GM18519 (cell line): ENCODE measurements around the gene PAK4.
"Not testable (repeated sequence)": the region's sequence is repeated elsewhere in the genome, so short reads cannot be mapped to it uniquely, and the experiment has no call there.

Source experiments
- ATAC-seq: cut with Tn5 transposase; IDR thresholded peaks from one replicate; pipeline ENCODE4 v1.9.1; 2021; ENCODE audit warnings: mild to moderate bottlenecking, moderate library complexity; ENCODE audit not compliant: unreplicated experiment, low FRiP score

PAK4 gene

GRCh38 chr19:39128516-39129079 is 3.0 kb downstream of the PAK4 start:
- no peak for ATAC-seq

- ATAC-seq = no peak
Measured at GRCh38 chr19:39129116-39129515, 3.5 kb downstream of the PAK4 start.

- no peak for ATAC-seq
Measured at GRCh38 chr19:39130337-39131254, 5.0 kb downstream of the PAK4 start.

GRCh38 chr19:39131255-39131755 is 5.7 kb downstream of the PAK4 start:
- ATAC-seq = no peak

GRCh38 chr19:39132344-39132969 is 6.9 kb downstream of the PAK4 start:
- no peak for ATAC-seq

- ATAC-seq = no peak
Measured at GRCh38 chr19:39133431-39134270, 8.1 kb downstream of the PAK4 start.

- no peak for ATAC-seq
Measured at GRCh38 chr19:39135701-39136100, 10.1 kb downstream of the PAK4 start.

GRCh38 chr19:39136225-39136940 is 10.8 kb downstream of the PAK4 start:
- no peak for ATAC-seq

GRCh38 chr19:39137131-39137530 is 11.5 kb downstream of the PAK4 start:
- no peak for ATAC-seq

- ATAC-seq = no peak
Measured at GRCh38 chr19:39138221-39139211, 12.9 kb downstream of the PAK4 start.

GRCh38 chr19:39139305-39139874 is 13.8 kb downstream of the PAK4 start:
- ATAC-seq = no peak

GRCh38 chr19:39139971-39140453 is 14.4 kb downstream of the PAK4 start:
- no peak for ATAC-seq

- ATAC-seq = no peak
Measured at GRCh38 chr19:39140594-39140993, 15.0 kb downstream of the PAK4 start.

GRCh38 chr19:39141929-39142328 is 16.3 kb downstream of the PAK4 start:
- no peak for ATAC-seq

- ATAC-seq = no peak
Measured at GRCh38 chr19:39142630-39143029, 17.0 kb downstream of the PAK4 start.

GRCh38 chr19:39143757-39144289 is 18.2 kb downstream of the PAK4 start:
- ATAC-seq = not testable (repeated sequence)

GRCh38 chr19:39144290-39145071 is 18.9 kb downstream of the PAK4 start:
- no peak for ATAC-seq
